KG1 (cell line): ENCODE measurements around the gene S100A6.
A peak's percentile ranks its signal among the peaks of the same experiment; 100 is the strongest.

Source experiments
- DNase-seq: peaks from one replicate; lab custom pipeline; 2025; lab: John Stamatoyannopoulos, UW

S100A6 gene

GRCh38 chr1:153503766-153504165, 32.0 kb downstream of the S100A6 start:
- DNase-seq, result no peak

GRCh38 chr1:153498746-153499145, 37.0 kb downstream of the S100A6 start:
- DNase-seq, result no peak

DNA sequence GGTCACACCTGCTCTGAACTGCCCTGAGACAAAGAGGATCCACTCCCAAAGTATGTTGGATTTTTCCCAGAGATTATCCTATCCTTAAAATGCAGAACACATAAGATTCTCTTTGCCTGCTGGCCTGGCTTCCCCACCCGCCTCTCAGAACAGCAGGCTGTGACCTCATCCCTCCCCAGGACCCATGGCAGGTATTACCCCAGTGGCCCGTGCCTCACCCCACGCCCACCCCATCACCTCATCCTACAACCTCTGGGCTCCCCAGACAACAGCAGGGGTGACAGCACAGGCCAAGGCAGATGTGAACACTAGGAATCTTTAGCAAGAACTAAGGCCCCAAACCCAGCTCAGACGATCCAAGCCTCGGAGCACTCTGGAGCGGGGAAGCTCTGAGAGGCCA, 40.3 kb downstream of the S100A6 start:
- no peak for DNase-seq

GRCh38 chr1:153494976-153495535, 40.7 kb downstream of the S100A6 start:
- peak; percentile 13 for DNase-seq

DNA sequence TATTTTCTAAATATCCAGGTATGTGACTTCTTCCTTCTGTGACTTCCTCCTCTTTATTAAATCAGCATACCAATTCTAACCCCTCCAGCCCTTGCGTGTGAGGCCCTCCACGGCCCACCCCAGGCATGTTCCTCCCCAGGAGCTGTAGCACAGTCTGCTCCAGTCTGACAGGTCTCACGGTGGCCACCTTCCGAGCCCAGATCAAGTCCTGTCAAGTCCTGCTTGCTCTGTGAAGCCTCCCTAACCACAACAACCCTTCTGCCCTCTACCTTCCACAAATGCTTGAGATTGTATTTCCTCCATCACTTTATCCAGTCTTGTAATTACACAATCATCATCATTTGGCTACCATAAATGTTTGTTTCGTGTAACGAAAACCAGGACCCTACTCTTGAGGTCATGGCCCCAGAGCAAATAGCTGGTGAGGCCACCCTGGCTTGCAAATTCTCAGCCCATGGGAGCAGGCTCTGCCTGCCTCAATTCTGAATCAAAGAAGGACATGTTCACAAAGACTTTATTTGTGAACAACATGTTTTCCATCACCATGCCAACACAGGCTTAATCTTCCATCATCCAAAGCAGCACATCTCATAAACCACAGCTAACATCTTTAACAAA, 42.3 kb downstream of the S100A6 start:
- DNase-seq, result no peak

- DNase-seq, result no peak
Observed at GRCh38 chr1:153490272-153491051, 45.3 kb downstream of the S100A6 start.

DNA sequence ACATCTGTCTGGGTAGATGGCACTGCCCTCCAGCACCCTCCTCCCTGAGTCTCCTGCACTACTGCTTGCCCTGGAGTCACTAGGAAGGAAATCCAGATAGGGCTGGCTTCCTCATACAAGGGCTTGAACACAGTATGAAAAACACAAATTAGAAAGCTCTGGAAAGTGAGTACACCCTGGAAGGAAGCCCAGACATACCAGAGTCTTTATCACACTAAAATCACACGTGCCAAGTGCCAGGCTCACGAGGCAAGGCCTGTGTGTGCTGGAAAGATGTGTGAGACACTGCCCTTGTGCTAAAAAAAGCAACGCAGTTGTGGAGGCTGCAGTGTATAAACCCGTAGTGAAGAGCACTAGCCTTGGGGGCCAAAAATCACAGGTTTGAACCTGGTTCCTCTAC, 47.1 kb downstream of the S100A6 start:
- DNase-seq, result no peak

- no peak for DNase-seq
Observed at GRCh38 chr1:153487707-153488106, 48.1 kb downstream of the S100A6 start.

DNA sequence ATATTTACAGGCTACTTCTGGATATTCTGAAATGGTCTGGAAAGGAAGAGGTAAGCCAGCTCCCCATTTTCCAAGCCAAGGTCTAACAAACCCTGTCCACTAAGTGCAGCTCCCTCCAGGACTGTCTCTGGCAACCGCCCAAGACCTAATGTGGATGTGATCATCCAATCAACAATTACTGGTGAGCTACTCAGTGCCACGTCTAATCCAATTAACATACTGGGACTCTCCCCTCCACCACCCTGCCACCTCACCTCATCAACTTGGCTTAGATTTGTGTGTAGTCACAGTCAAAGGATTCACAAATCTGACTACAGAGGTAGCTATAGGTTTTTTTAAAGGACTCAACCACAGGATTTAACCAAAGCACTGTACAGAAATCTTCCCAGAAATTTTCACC, 49.9 kb downstream of the S100A6 start:
- no peak for DNase-seq
